GM21515 (cell line): ENCODE measurements around the gene OSBP2.
"Not testable (repeated sequence)": the region's sequence is repeated elsewhere in the genome, so short reads cannot be mapped to it uniquely, and the experiment has no call there.

ENCODE experiments used
- ATAC-seq: cut with Tn5 transposase; IDR thresholded peaks from one replicate; pipeline ENCODE4 v1.9.1; 2021; ENCODE audit not compliant: unreplicated experiment

Gene OSBP2

DNA sequence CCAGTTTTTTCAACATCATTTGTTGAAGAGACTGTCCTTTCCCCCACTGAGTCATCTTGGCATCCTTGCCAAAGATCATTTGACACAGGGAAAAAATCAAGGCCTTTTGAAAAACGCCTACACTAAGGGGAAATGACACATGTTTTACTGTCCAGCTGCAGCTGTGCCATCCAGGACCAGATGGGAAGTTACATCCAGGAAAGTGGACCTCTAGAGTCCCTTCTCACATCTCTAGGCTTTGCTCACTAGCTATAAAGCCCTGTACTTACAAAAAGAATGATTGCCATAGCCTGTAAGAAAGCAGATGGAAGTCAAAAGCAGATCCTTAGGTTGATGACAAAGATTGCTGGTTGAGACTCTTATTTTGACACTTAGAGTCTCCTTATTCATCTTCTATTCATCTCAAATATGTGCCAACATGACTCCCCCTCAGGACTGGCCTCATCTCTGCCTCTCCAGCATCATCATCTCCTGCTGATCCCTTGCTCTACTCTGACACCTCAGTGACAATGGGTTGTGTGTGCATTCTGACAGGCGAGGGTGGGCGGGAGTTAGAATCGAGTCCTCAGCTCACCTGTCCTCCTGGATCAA is 22.8 kb downstream of the OSBP2 start:
- no peak for ATAC-seq

DNA sequence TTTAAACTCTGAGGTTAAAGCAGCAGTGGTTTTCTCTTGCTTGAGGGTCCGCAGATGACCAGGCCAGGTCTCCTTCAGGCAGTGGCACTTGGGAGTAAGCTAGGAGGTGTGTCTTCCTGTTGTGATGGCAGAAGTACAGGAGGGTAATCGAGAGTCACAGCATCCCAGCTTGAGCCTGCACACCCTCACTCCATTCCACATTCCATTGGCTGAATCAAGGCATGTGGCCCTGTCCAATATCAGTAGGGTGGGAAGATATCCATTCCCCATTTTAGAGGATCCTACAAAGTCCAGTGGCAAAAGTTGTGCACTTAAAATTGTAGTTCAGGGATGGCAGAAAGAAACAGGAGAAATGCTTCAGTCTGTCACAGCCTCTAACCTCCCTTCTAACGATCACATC is 23.3 kb downstream of the OSBP2 start:
- ATAC-seq, result no peak

- no peak for ATAC-seq
These were observed 23.8 kb downstream of the OSBP2 start for GRCh38 chr22:30718491-30718890.

GRCh38 chr22:30718938-30719337 is 24.3 kb downstream of the OSBP2 start:
- ATAC-seq, result no peak

- no peak for ATAC-seq
These were observed 25.7 kb downstream of the OSBP2 start for GRCh38 chr22:30720263-30720837.

- ATAC-seq, result no peak
These were observed 27.1 kb downstream of the OSBP2 start for GRCh38 chr22:30721741-30722140.

DNA sequence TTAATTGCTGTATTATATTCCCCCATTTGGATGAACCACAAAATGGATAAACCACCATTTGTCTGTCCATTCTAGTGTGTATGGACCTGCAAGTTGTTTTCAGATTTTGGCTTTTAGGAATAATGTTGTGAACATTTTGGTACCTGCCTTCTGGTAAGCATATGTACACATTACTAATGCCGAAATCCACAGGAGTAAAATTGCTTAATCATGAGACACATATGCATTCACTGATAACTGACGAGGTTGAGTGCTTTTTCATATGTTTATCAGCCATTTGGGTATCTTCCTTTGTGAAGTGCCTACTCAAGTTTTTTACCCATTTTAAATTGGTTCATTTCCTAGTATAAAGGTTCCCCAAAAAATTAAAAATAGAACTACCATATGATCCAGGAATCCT is 34.2 kb downstream of the OSBP2 start:
- no peak for ATAC-seq

GRCh38 chr22:30731658-30732057 is 37.0 kb downstream of the OSBP2 start:
- ATAC-seq, result no peak

- no peak for ATAC-seq
These were observed 37.8 kb downstream of the OSBP2 start for GRCh38 chr22:30732426-30732825.

GRCh38 chr22:30733181-30733631 is 38.5 kb downstream of the OSBP2 start:
- no peak for ATAC-seq

DNA sequence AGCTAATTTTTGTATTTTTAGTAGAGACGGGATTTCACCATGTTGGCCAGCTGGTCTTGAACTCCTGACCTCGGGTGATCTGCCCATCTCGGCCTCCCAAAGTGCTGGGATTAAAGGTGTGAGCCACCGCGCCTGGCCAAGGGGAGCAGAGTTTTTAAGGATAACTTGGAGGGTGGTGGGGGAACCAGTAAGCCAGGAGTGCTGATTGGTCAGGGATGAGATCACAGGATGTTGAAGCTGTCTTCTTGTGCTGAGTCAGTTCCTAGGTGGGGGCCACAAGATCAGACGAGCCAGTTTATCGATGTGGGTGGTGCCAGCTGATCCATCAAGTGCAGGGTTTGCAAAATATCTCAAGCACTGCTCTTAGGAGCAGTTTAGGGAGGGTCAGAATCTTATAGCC is 45.3 kb downstream of the OSBP2 start:
- ATAC-seq, result not testable (repeated sequence)

DNA sequence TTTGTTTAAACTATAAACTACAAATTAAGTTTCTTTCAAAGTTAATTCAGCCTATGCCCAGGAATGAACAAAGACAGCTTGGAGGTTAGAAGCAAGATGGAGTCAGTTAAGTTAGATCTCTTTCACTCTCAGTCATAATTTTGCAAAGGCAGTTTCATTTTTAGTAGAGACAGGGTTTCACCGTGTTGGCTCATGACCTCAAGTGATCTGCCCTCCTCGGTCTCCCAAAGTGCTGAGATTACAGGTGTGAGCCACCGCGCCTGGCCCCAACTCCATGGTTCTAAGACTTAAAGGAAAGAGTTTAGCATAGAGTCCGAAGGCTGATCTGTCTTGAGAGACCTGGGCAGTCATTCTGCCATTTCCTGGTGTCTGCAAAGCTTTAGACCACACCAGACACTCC is 45.8 kb downstream of the OSBP2 start:
- ATAC-seq, result not testable (repeated sequence)

GRCh38 chr22:30742291-30743256 is 47.9 kb downstream of the OSBP2 start:
- no peak for ATAC-seq

GRCh38 chr22:30743257-30744020 is 48.8 kb downstream of the OSBP2 start:
- no peak for ATAC-seq

DNA sequence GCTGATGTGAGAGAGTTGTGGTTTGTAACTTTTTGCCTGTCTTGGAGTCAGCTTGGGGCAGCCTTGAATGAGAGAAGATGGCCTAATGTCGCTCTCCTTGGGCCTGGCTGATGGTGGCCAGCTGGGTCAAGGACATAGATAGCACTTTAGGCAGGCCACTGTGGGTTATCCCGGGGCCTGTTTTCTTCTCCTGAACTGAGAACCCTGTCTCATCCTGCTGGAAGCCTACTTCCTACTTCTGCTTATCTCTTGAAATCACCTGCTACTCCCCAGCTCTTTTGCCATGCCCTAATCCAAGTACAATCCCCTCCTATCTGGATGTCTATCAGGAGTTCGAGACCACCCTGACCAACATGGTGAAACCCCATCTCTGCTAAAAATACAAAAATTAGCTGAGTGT is 49.5 kb downstream of the OSBP2 start:
- no peak for ATAC-seq

DNA sequence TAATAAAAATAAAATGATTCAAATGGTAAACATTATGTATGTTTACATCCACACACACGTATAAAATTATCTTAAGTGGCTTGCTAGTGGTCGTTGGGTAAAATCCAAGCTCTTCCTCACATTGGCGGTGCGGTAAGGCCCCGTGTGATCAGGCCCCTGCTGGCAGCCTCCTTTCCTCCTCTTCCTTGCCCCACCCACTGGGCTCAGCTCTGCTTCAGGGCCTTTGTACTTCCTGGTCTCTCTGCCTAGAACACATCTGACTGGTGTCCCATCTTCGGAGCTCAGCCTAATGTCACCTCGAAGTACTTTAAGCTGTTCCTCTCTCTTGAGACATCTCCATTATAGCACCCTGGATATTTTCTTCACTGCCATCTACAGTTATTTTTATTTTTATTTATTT is 52.8 kb downstream of the OSBP2 start:
- no peak for ATAC-seq

DNA sequence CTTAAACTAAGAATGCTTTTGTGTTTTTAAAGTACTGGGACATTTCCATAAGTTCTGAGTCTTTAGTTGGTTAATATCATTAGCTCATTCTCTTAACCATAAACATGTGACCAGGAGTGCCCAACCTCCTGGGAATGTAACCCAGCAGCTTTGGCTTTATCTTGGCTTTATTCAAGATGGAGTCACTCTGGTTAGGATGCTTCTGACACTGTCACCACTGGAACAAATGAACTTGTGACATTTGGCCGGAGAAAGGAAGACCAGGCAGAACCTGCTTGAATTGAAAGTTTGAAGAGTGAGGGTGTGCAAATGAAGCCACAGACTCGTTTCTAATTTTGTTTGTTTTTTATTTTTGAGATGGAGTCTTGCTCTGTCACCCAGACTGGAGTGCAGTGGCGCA is 54.6 kb downstream of the OSBP2 start:
- no peak for ATAC-seq

- no peak for ATAC-seq
These were observed 55.2 kb downstream of the OSBP2 start for GRCh38 chr22:30749849-30750248.

- no peak for ATAC-seq
These were observed 56.9 kb downstream of the OSBP2 start for GRCh38 chr22:30751529-30751928.

DNA sequence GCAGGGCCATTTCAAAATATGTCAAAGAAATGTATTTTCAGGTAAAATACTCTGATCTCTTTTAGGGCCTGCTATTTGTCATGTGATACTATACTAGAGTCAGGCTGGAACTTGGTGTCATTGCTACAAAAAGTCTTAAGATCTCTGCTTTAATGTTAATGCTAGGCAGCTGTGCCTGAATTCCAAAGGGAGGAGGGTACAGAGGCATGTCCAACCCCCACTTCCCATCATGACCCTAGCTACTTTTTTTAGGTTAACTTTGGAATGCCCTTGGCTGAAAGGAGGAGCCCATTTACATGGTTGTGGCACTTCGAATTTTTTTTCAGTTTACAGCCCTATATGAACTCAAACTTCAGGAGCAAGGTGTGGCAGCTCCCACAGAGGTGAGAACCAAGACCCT is 58.1 kb downstream of the OSBP2 start:
- no peak for ATAC-seq

- no peak for ATAC-seq
These were observed 59.0 kb downstream of the OSBP2 start for GRCh38 chr22:30753701-30754100.
